Transverse colon (tissue), 4 donors: ENCODE data around the gene MRPL27. TPM values are rescaled to one million over a fixed set of nuclear protein-coding genes. Genes with fewer than 3 reads are reported as not detected.
A peak's percentile ranks its signal among the peaks of the same experiment; 100 is the strongest.

Experiments
- DNase-seq: peaks from one replicate; pipeline ENCODE4 v3.0.0-alpha.2; 2019
- H3K27ac ChIP-seq, 4 donors: fragments of 200-600 bp; sonication (generic); 2 replicates each; pipeline ENCODE4 v1.5.1; 2016 to 2018; ENCODE audit warnings: inconsistent platforms in 4 of 4
- H3K27me3 ChIP-seq: fragments of 200-600 bp; sonication (generic); 2 replicates; pipeline ENCODE4 v1.5.1; 2017; ENCODE audit warnings: inconsistent platforms
- H3K36me3 ChIP-seq, 4 donors: fragments of 200-600 bp; sonication (generic); 2 replicates each; pipeline ENCODE4 v1.5.1; 2017 to 2019; ENCODE audit warnings: inconsistent platforms in 4 of 4
- H3K4me1 ChIP-seq, 4 donors: fragments of 200-600 bp; sonication (generic); 2 replicates each; pipeline ENCODE4 v1.5.1; 2017 to 2020; ENCODE audit warnings: inconsistent platforms in 4 of 4
- H3K4me3 ChIP-seq, 4 donors: fragments of 200-600 bp; sonication (generic); 1 replicate in 1 of 4; 2 replicates in 3 of 4; pipeline versions ENCODE4 v1.5.1 to v1.6.1; 2017 to 2019; ENCODE audit warnings: inconsistent platforms in 4 of 4
- H3K9me3 ChIP-seq, 2 donors: fragments of 200-600 bp; sonication (generic); 2 replicates each; pipeline ENCODE4 v1.5.1; 2017 to 2019; ENCODE audit warnings: inconsistent platforms in 2 of 2
- EP300 ChIP-seq: sonication (generic); formaldehyde crosslinking; IDR thresholded peaks from one replicate; pipeline ENCODE4 v1.6.1; 2017; ENCODE audit warnings: antibody characterized with exemption, low read depth
- POLR2A ChIP-seq: fragments of 450-650 bp; IDR thresholded peaks from one replicate; pipeline ENCODE4 v1.6.1; 2016; ENCODE audit warnings: antibody characterized with exemption, mild to moderate bottlenecking, moderate library complexity
- POLR2AphosphoS5 ChIP-seq, 3 donors: sonication (generic); formaldehyde crosslinking; IDR thresholded peaks; one replicate each; pipeline ENCODE4 v1.6.1; 2016; ENCODE audit warnings: antibody characterized with exemption in 3 of 3
- WGBS, 2 donors: methylation state at CpG; one replicate each; pipeline ENCODE4 v1.1.5; 2018; ENCODE audit warnings: low coverage in 1 of 2; 5-methylcytosine and 5-hydroxymethylcytosine counted together
- in situ Hi-C, 4 donors: fragments of 200-750 bp; cut with MboI; loops; one replicate each; pipeline versions ENCODE4 v1.15.0 to v1.15.1; 2017; ENCODE audit warnings: low sequenced_read_pairs in 3 of 4, low pct_ligation_motif_present in 1 of 4, low pct_unique_long_range_greater_than_20kb in 1 of 4
- intact Hi-C: fragments of 100-400 bp; cut with DNase I; formaldehyde crosslinking; loops from one replicate; pipeline ENCODE4 v1.15.1; 2023; ENCODE audit warnings: low total_unique reads
- total RNA-seq, 4 donors: library from RNA; depleted of rRNA; stranded (reverse); fragments of >200 nt; gene quantifications; one replicate each; pipeline ENCODE4 v1.1.0, GENCODE V29; 2016
- TF ChIP-seq, protein P1 (sequence below), 5 experiments: fragments of 200-600 bp in 3 of 5; fragments of 450-650 bp in 2 of 5; sonication (generic) in 3 of 5; IDR thresholded peaks; 1 replicate in 2 of 5; 2 replicates in 3 of 5; pipeline ENCODE4 v1.5.1; 2016 to 2017; ENCODE audit warnings: antibody characterized with exemption in 5 of 5, inconsistent platforms in 3 of 5, mild to moderate bottlenecking in 2 of 5, moderate library complexity in 1 of 5

MRPL27 gene
- total RNA-seq, 4 donors from 2014 or later = 4.9 to 97.5 (median 46.9) TPM

DNA sequence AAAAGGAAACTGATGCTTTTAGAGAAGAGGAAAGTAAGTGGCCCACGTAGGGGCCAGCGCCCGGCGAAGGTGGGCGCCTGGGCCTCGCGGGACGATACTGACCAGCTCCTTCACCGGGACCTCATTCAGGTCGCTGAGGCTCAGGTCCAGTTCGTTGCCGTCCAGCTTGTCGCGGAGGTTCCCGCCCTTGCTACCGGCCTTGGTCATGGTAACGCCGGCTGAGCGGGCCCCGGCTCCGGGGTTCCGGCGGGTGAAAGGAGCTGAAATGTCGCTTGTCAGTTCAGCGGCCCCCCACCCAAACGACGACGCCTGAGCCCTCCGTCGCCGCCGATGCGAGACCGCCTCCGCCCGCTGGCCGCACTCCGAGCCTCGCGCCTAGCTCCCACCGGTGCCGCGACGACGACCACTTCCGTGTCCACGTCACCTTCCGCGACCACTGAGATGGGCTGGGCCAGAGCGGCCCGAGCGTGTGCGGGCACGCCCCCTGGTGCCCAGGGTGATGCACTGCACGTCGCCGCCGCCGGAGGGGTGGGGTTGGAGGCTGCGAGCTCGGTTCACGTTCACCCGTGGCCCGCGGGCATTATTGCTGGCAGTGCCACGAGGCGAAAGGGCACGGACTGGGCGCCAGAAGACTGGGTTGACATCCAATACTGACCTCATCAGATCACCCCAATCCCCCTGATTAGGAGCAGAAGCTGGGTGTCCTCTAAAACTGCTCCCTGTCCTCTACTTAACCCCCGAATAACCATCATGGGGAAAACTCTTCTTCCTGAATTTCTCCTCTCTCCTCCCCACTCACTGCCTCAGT lies 24.3 kb upstream of the MRPL27 start, which contains the start of gene LRRC59:
Gene LRRC59, minus strand, starts transcription at position 413 of the 808 bp plus-strand sequence. Its CDS starts 206 bp downstream, at position 207.
- Histone ChIP-seq H3K4me1 (peaks cover 4 to 23% (median 19%) of the 10 kb centered on the region in 4 donors), H3K27ac (peak within 1 kb of the TSS; percentile 86 to 98 (median 92)), H3K36me3 (peaks cover 0 to 22% (median 10%) of the 10 kb centered on the region in 4 donors), H3K9me3 (no peaks in the 10 kb centered on the region), H3K27me3 (no peaks in the 10 kb centered on the region), H3K4me3 (peak within 1 kb of the TSS; percentile 64 to 96 (median 82))
- WGBS, 2 donors = 1 to 17% methylated on average over 1 to 55 of the region's 70 CpGs
- TF ChIP-seq EP300 (no peak), POLR2AphosphoS5 (IDR thresholded peaks at IDR 0.05) (peak; percentile 82 to 98 (median 97)), POLR2A (peak; percentile 84)
- TF ChIP-seq, protein P1, sequence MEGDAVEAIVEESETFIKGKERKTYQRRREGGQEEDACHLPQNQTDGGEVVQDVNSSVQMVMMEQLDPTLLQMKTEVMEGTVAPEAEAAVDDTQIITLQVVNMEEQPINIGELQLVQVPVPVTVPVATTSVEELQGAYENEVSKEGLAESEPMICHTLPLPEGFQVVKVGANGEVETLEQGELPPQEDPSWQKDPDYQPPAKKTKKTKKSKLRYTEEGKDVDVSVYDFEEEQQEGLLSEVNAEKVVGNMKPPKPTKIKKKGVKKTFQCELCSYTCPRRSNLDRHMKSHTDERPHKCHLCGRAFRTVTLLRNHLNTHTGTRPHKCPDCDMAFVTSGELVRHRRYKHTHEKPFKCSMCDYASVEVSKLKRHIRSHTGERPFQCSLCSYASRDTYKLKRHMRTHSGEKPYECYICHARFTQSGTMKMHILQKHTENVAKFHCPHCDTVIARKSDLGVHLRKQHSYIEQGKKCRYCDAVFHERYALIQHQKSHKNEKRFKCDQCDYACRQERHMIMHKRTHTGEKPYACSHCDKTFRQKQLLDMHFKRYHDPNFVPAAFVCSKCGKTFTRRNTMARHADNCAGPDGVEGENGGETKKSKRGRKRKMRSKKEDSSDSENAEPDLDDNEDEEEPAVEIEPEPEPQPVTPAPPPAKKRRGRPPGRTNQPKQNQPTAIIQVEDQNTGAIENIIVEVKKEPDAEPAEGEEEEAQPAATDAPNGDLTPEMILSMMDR (IDR thresholded peaks at IDR 0.05) = peak; percentile 93 to 99 (median 98)
- intact Hi-C loops (no loop called here), in situ Hi-C loops (no loop called here)
- peak; percentile 94 for DNase-seq

DNA sequence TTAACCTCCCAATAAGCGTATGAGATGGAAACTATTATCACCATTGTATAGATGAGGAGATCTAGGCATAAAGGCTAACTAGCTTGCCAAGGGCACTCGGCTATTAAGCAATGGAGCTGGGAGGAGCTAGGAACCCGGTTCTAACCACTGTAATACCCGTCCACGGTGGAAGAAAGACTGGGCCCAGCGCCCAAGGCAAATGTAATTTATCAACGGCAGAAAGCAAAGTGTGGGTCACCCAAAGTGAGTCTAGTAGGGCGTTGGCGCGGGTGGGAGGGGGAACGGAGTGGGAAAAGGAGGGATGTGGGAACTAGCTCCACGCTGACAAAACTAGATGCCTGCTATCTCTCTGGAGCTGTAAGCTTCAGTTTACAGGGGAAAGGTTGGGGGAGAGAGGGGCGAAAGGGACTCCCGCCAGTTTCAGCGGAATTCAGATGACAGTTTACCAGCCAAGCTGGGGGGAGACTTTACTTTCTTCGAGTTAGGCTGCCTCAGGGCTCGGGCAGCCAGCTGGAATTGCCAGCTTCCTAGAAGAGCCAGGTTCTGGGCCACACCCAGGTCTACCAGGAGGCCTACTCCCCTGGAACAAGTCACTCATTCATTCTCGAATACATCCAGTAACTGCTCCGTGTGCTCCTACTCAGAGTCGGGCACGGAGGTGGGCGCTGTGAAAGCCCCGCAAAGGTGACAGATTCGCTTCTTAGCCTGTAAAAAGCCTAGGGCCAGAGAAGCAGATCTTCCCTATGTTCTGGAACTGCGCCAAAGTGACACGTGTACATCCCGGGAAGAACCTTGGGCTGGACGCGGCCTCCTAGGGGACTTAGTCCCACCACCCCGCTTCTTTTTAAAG lies 23.5 kb upstream of the MRPL27 start:
- Histone ChIP-seq H3K9me3 (no peaks in the 10 kb centered on the region), H3K27me3 (no peaks in the 10 kb centered on the region), H3K4me3 (peak overlapping the region; percentile 64 to 96 (median 82)), H3K27ac (peak overlapping the region; percentile 86 to 98 (median 92)), H3K36me3 (peaks cover 0 to 25% (median 13%) of the 10 kb centered on the region in 4 donors), H3K4me1 (peaks cover 4 to 23% (median 19%) of the 10 kb centered on the region in 4 donors)
- in situ Hi-C loops (no loop called here), intact Hi-C loops (no loop called here)
- 6 to 15% methylated on average over 10 to 30 of the region's 30 CpGs for WGBS, 2 donors
- peak; percentile 73 for DNase-seq
- TF ChIP-seq POLR2AphosphoS5 (IDR thresholded peaks at IDR 0.05) (peak in 1 of 3 donors; percentile 4), POLR2A (peak; percentile 15), EP300 (no peak)
- TF ChIP-seq, protein P1 (IDR thresholded peaks at IDR 0.05) = no peak

DNA sequence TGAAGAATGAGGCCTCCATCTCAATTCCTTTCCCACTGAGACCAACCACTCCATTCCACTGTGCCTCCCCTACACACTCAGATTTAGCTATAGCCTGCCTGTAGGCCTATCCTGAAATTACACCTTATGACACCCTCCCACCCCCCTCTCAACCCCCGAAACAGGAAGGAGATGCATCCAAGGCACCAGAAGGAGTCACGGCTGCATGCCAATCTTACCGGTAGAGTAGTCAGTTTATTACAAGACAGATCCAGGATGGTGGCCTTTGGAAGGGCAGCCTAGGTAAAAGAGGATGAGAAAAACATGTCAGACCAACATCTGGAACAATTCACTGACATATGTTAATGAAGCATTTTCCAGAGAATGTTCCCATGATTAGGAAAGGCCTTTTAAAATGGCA lies 21.7 kb upstream of the MRPL27 start:
- DNase-seq = no peak
- Histone ChIP-seq H3K36me3 (peaks cover 0 to 36% (median 15%) of the 10 kb centered on the region in 4 donors), H3K4me3 (peak overlapping the region in 1 of 4 donors; percentile 3), H3K27ac (no peak overlapping the region), H3K27me3 (no peaks in the 10 kb centered on the region), H3K9me3 (no peaks in the 10 kb centered on the region), H3K4me1 (peaks cover 4 to 23% (median 19%) of the 10 kb centered on the region in 4 donors)
- in situ Hi-C loops (no loop called here), intact Hi-C loops (no loop called here)
- WGBS, 2 donors = 20% methylated on average over 3 of the region's 3 CpGs; no CpG with 5 or more reads in 1 of the 2 donors
- no peak for TF ChIP-seq POLR2A
- no peak for TF ChIP-seq EP300
- TF ChIP-seq, protein P1 (IDR thresholded peaks at IDR 0.05) = no peak
- TF ChIP-seq POLR2AphosphoS5 (IDR thresholded peaks at IDR 0.05) = no peak

DNA sequence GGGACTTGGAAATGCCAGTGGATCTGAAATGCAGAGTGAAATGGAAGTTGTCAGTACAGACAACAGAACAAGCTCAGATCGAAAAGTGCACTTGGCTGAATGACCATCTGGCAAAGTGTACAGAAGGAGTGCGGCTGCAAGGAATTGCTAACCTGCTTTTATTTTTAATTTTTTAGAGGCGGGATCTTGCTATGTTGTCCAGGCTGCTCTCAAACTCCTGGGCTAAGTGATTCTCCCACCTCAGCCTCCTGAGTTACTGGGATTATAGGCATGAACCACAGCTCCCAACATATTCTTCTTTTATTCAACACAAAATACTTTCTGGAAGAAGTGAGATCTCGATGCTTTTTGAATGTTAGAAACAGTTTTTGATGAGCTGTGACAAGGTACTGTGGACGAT lies 20.7 kb upstream of the MRPL27 start:
- in situ Hi-C loops (no loop called here), intact Hi-C loops (loop anchor here (2.0 kb wide), 1 partner anchor 69 kb away; no protein-coding TSS in a partner anchor)
- TF ChIP-seq EP300 (no peak), POLR2A (no peak), POLR2AphosphoS5 (IDR thresholded peaks at IDR 0.05) (no peak)
- TF ChIP-seq, protein P1 (IDR thresholded peaks at IDR 0.05) = no peak
- Histone ChIP-seq H3K27ac (no peak overlapping the region), H3K4me1 (peaks cover 4 to 23% (median 19%) of the 10 kb centered on the region in 4 donors), H3K9me3 (no peaks in the 10 kb centered on the region), H3K4me3 (no peak overlapping the region), H3K27me3 (no peaks in the 10 kb centered on the region), H3K36me3 (peaks cover 0 to 41% (median 17%) of the 10 kb centered on the region in 4 donors)
- no peak for DNase-seq
- 89 to 100% methylated on average over 4 to 5 of the region's 5 CpGs for WGBS, 2 donors
